Liver (tissue), 9 donors: ENCODE results near the gene PITPNC1. TPM values are rescaled to one million over a fixed set of nuclear protein-coding genes. Genes with fewer than 3 reads are reported as not detected.

Experiments used
- DNase-seq: peaks from one replicate; pipeline ENCODE4 v3.0.0-alpha.2; 2017; ENCODE audit warnings: low spot score
- H3K27ac ChIP-seq, 2 donors: one replicate each; pipeline ENCODE4 v1.7.0; 2013; ENCODE audit warnings: inconsistent platforms in 2 of 2, low read length in 2 of 2, control low read depth in 1 of 2, low read depth in 1 of 2, mild to moderate bottlenecking in 1 of 2
- H3K27me3 ChIP-seq, 4 donors: one replicate each; pipeline versions ENCODE4 v1.6.1 to v1.7.0; 2013; ENCODE audit warnings: low read length in 3 of 4, inconsistent platforms in 1 of 4, mild to moderate bottlenecking in 1 of 4, moderate library complexity in 1 of 4; ENCODE audit not compliant: control insufficient read depth in 4 of 4, insufficient read depth in 4 of 4
- H3K36me3 ChIP-seq, 4 donors: one replicate each; pipeline versions ENCODE4 v1.6.1 to v1.7.0; 2013; ENCODE audit warnings: low read length in 3 of 4, mild to moderate bottlenecking in 3 of 4, low read depth in 1 of 4, moderate library complexity in 1 of 4; ENCODE audit not compliant: control insufficient read depth in 4 of 4, insufficient read depth in 3 of 4
- H3K4me1 ChIP-seq, 4 donors: one replicate each; pipeline versions ENCODE4 v1.6.1 to v1.7.0; 2013; ENCODE audit warnings: low read length in 3 of 4, mild to moderate bottlenecking in 3 of 4, moderate library complexity in 1 of 4; ENCODE audit not compliant: control insufficient read depth in 4 of 4, insufficient read depth in 4 of 4
- H3K4me3 ChIP-seq, 3 donors: one replicate each; pipeline versions ENCODE4 v1.6.1 to v1.7.0; 2013; ENCODE audit warnings: low read length in 3 of 3, control low read depth in 1 of 3, low read depth in 1 of 3, mild to moderate bottlenecking in 1 of 3
- H3K9ac ChIP-seq, 2 donors: one replicate each; pipeline ENCODE4 v1.7.0; 2013; ENCODE audit warnings: low read length in 2 of 2, mild to moderate bottlenecking in 2 of 2, moderate library complexity in 2 of 2, control low read depth in 1 of 2, low read depth in 1 of 2
- H3K9me3 ChIP-seq, 4 donors: one replicate each; pipeline versions ENCODE4 v1.6.1 to v1.7.0; 2013; ENCODE audit warnings: low read length in 3 of 4; ENCODE audit not compliant: control insufficient read depth in 4 of 4
- ATF3 ChIP-seq: IDR thresholded peaks from 2 replicates; pipeline ENCODE4 v1.6.1; 2016; ENCODE audit warnings: antibody characterized with exemption
- EGR1 ChIP-seq, 2 donors: IDR thresholded peaks; 2 replicates each; pipeline ENCODE4 v1.6.1; 2016 to 2018; ENCODE audit warnings: antibody characterized with exemption in 2 of 2, low read depth in 2 of 2
- FOXA1 ChIP-seq: IDR thresholded peaks from 2 replicates; pipeline ENCODE4 v1.6.1; 2016; ENCODE audit warnings: antibody characterized with exemption
- FOXA2 ChIP-seq: IDR thresholded peaks from 2 replicates; pipeline ENCODE4 v1.6.1; 2016; ENCODE audit warnings: antibody characterized with exemption
- GABPA ChIP-seq, 2 donors: IDR thresholded peaks in 1 of 2; conservative IDR thresholded peaks in 1 of 2; 2 replicates each; pipeline ENCODE4 v1.6.1; 2016; ENCODE audit warnings: antibody characterized with exemption in 2 of 2, mild to moderate bottlenecking in 1 of 2, moderate library complexity in 1 of 2
- HNF4A ChIP-seq, 2 donors: conservative IDR thresholded peaks; 2 replicates each; pipeline ENCODE4 v1.6.1; 2016; ENCODE audit warnings: antibody characterized with exemption in 2 of 2, mild to moderate bottlenecking in 2 of 2
- HNF4G ChIP-seq: IDR thresholded peaks from 2 replicates; pipeline ENCODE4 v1.6.1; 2016; ENCODE audit warnings: antibody characterized with exemption
- JUND ChIP-seq, 2 donors: IDR thresholded peaks; 2 replicates each; pipeline ENCODE4 v1.6.1; 2016; ENCODE audit warnings: antibody characterized with exemption in 2 of 2
- NR2F2 ChIP-seq: IDR thresholded peaks from 2 replicates; pipeline ENCODE4 v1.6.1; 2016; ENCODE audit warnings: antibody characterized with exemption
- RAD21 ChIP-seq, 2 donors: IDR thresholded peaks; 2 replicates each; pipeline ENCODE4 v1.6.1; 2016; ENCODE audit warnings: antibody characterized with exemption in 2 of 2, mild to moderate bottlenecking in 2 of 2
- REST ChIP-seq: IDR thresholded peaks from 2 replicates; pipeline ENCODE4 v1.6.1; 2016; ENCODE audit warnings: antibody characterized with exemption, mild to moderate bottlenecking
- RXRA ChIP-seq, 2 donors: IDR thresholded peaks; 2 replicates each; pipeline ENCODE4 v1.6.1; 2017 to 2018; ENCODE audit warnings: antibody characterized with exemption in 2 of 2, mild to moderate bottlenecking in 1 of 2
- SP1 ChIP-seq: IDR thresholded peaks from 2 replicates; pipeline ENCODE4 v1.6.1; 2018; ENCODE audit warnings: antibody characterized with exemption, mild to moderate bottlenecking
- TAF1 ChIP-seq: conservative IDR thresholded peaks from 2 replicates; pipeline ENCODE4 v1.6.1; 2016; ENCODE audit warnings: antibody characterized with exemption, mild to moderate bottlenecking
- YY1 ChIP-seq: IDR thresholded peaks from 2 replicates; pipeline ENCODE4 v1.6.1; 2016; ENCODE audit warnings: antibody characterized with exemption, mild to moderate bottlenecking
- ZBTB33 ChIP-seq: IDR thresholded peaks from 2 replicates; pipeline ENCODE4 v1.6.1; 2016; ENCODE audit warnings: antibody characterized with exemption
- WGBS: extraction: QIAGEN DNeasy Blood & Tissue Kit; methylation state at CpG from one replicate; pipeline ENCODE4 v1.1.7; 2013; 5-methylcytosine and 5-hydroxymethylcytosine counted together
- polyA plus RNA-seq, 2 donors: library from polyadenylated mRNA; stranded (reverse) in 1 of 2; unstranded in 1 of 2; fragments of 200-250 nt in 1 of 2; fragments of >200 nt in 1 of 2; fragmentation: Nextera tagmentation in 1 of 2; extraction: Ambion mirVana in 1 of 2; gene quantifications; one replicate each; pipeline versions ENCODE4 v1.2.1 to v1.2.3, GENCODE V29; 2013 to 2015
- total RNA-seq, 2 donors: library from RNA; depleted of rRNA; stranded (reverse); fragments of >200 nt; gene quantifications; one replicate each; pipeline ENCODE4 v1.2.3, GENCODE V29; 2014
- TF ChIP-seq, protein P1 (sequence below): IDR thresholded peaks from 2 replicates; pipeline ENCODE4 v1.6.1; 2016; ENCODE audit warnings: antibody characterized with exemption
- TF ChIP-seq, protein P2 (sequence below): fragments of 150-350 bp; IDR thresholded peaks from 2 replicates; pipeline ENCODE4 v1.5.1; 2017; ENCODE audit warnings: improper control_type of control experiment, low read depth, low read length; ENCODE audit not compliant: missing input control
- donor health status: healthy.
- donor health status: healthy.
- donor health status: healthy.
- donor health status: healthy.
- donor health status: healthy.

PITPNC1 gene
- total and polyA plus RNA-seq, 4 donors, result 2.3 to 10.2 (median 5.7) TPM

DNA sequence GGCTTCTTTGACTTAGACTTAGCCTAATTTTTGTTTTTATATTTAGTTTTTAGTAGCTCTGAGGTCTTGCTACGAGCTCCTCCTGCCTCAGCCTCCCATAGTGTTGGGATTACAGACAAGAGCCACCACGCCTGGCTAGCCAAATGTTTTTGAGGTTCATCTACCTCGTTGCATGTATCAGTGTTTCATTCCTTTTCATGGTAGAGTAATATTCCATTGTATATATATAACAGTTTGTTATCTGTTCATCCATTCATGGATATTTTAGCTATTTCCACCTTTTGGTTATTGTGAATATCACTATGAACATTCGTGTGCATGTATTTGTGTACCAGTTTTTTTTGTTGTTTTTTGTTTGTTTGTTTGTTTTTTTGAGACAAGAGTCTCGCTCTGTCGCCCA is 352.8 kb downstream of the PITPNC1 start (continued):
- TF ChIP-seq ZBTB33 (no peak), RAD21 (IDR thresholded peaks at IDR 0.05) (no peak), SP1 (no peak), EGR1 (IDR thresholded peaks at IDR 0.05; ENCODE audit: low read depth in 2 of 2) (no peak), GABPA (IDR thresholded peaks at IDR 0.05 in 1 of 2, conservative IDR thresholded peaks at IDR 0.05 in 1 of 2) (no peak)

DNA sequence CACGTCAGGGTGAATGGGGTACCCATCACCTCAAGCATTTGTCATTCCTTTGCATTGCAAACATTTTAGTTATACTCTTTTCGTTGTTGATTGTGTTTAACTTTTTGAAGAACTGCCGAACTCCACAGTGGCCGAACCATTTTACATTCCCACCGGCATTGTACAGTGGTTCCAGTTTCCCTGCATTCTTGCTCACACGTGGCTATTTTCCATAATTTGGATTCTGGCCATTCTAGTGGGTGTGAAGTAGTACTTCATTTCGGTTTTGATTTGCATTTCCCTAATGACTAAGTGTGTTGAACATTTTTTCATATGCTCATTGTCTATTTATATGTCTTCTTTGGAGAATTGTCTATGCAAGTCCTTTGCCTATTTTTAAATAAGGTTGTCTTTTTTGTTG is 353.6 kb downstream of the PITPNC1 start:
- no peak for DNase-seq
- TF ChIP-seq HNF4A (conservative IDR thresholded peaks at IDR 0.05) (no peak), JUND (IDR thresholded peaks at IDR 0.05) (no peak), EGR1 (IDR thresholded peaks at IDR 0.05; ENCODE audit: low read depth in 2 of 2) (no peak), YY1 (no peak), SP1 (no peak), FOXA1 (no peak), FOXA2 (no peak), GABPA (IDR thresholded peaks at IDR 0.05 in 1 of 2, conservative IDR thresholded peaks at IDR 0.05 in 1 of 2) (no peak), ZBTB33 (no peak), NR2F2 (no peak), REST (no peak), HNF4G (no peak), ATF3 (no peak), RAD21 (IDR thresholded peaks at IDR 0.05) (no peak), RXRA (IDR thresholded peaks at IDR 0.05) (no peak), TAF1 (no peak)
- TF ChIP-seq, protein P1, sequence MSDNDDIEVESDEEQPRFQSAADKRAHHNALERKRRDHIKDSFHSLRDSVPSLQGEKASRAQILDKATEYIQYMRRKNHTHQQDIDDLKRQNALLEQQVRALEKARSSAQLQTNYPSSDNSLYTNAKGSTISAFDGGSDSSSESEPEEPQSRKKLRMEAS, result no peak
- TF ChIP-seq, protein P2, sequence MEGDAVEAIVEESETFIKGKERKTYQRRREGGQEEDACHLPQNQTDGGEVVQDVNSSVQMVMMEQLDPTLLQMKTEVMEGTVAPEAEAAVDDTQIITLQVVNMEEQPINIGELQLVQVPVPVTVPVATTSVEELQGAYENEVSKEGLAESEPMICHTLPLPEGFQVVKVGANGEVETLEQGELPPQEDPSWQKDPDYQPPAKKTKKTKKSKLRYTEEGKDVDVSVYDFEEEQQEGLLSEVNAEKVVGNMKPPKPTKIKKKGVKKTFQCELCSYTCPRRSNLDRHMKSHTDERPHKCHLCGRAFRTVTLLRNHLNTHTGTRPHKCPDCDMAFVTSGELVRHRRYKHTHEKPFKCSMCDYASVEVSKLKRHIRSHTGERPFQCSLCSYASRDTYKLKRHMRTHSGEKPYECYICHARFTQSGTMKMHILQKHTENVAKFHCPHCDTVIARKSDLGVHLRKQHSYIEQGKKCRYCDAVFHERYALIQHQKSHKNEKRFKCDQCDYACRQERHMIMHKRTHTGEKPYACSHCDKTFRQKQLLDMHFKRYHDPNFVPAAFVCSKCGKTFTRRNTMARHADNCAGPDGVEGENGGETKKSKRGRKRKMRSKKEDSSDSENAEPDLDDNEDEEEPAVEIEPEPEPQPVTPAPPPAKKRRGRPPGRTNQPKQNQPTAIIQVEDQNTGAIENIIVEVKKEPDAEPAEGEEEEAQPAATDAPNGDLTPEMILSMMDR, result no peak
- H3K4me3 ChIP-seq, result no peak overlapping the region
- no peak overlapping the region for H3K27ac ChIP-seq
- peaks cover 0 to 12% (median 6%) of the 10 kb centered on the region in 4 donors for H3K4me1 ChIP-seq
- H3K27me3 ChIP-seq, result no peaks in the 10 kb centered on the region
- H3K36me3 ChIP-seq, result peaks cover 6 to 41% (median 40%) of the 10 kb centered on the region in 4 donors
- WGBS, result 84% methylated on average over 7 of the region's 7 CpGs
- H3K9me3 ChIP-seq, result peaks cover 0 to 3% (median 0%) of the 10 kb centered on the region in 4 donors
- H3K9ac ChIP-seq, result no peak overlapping the region
